ENCODE measurements around the gene CNKSR3. TPM values are rescaled to one million over a fixed set of nuclear protein-coding genes. Genes with fewer than 3 reads are reported as not detected.

Gene CNKSR3
- total RNA-seq, 2 donors from 2014 or later: 5.9 to 8.0 TPM

GRCh38 chr6:154555073-154555677 is 44.7 kb upstream of the CNKSR3 start:
- H3K4me3 Mint-ChIP-seq: no peak overlapping the region
- DNase-seq: no peak
- H3K27ac Mint-ChIP-seq: no peak overlapping the region
- H3K36me3 ChIP-seq (ENCODE audit: control insufficient read depth, insufficient read depth, low read length): no peaks in the 10 kb centered on the region
- no peaks in the 10 kb centered on the region for H3K9me3 Mint-ChIP-seq
- no peaks in the 10 kb centered on the region for H3K4me1 ChIP-seq (ENCODE audit: control insufficient read depth, insufficient read depth, low read length)
- H3K4me1 Mint-ChIP-seq: no peaks in the 10 kb centered on the region
- no peak overlapping the region for H3K4me3 ChIP-seq (ENCODE audit: low read length)
- no peak overlapping the region for H3K9ac ChIP-seq (ENCODE audit: extremely low read depth, low read length, poor library complexity, severe bottlenecking)
- H3K9me3 ChIP-seq (ENCODE audit: control insufficient read depth, low read length): no peaks in the 10 kb centered on the region
- no peak overlapping the region for H3K27ac ChIP-seq (ENCODE audit: low read depth, low read length)
- no peaks in the 10 kb centered on the region for H3K27me3 ChIP-seq (ENCODE audit: control insufficient read depth, insufficient read depth, low read length, poor library complexity, severe bottlenecking)
- WGBS, 2 experiments (ENCODE audit: insufficient coverage in 1 of 2, insufficient read length in 1 of 2): 94 to 97% methylated on average over 2 to 6 of the region's 7 CpGs
- TF ChIP-seq, protein P1, sequence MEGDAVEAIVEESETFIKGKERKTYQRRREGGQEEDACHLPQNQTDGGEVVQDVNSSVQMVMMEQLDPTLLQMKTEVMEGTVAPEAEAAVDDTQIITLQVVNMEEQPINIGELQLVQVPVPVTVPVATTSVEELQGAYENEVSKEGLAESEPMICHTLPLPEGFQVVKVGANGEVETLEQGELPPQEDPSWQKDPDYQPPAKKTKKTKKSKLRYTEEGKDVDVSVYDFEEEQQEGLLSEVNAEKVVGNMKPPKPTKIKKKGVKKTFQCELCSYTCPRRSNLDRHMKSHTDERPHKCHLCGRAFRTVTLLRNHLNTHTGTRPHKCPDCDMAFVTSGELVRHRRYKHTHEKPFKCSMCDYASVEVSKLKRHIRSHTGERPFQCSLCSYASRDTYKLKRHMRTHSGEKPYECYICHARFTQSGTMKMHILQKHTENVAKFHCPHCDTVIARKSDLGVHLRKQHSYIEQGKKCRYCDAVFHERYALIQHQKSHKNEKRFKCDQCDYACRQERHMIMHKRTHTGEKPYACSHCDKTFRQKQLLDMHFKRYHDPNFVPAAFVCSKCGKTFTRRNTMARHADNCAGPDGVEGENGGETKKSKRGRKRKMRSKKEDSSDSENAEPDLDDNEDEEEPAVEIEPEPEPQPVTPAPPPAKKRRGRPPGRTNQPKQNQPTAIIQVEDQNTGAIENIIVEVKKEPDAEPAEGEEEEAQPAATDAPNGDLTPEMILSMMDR (conservative IDR thresholded peaks at IDR 0.05): no peak
- H3K27me3 Mint-ChIP-seq (ENCODE audit: insufficient read depth): no peaks in the 10 kb centered on the region
- no peaks in the 10 kb centered on the region for H3K36me3 Mint-ChIP-seq (ENCODE audit: low read depth)

- 93 to 100% methylated on average over 2 to 6 of the region's 6 CpGs for WGBS, 2 experiments (ENCODE audit: insufficient coverage in 1 of 2, insufficient read length in 1 of 2)
- Histone ChIP-seq H3K27ac (ENCODE audit: low read depth, low read length) (no peak overlapping the region), H3K27me3 (ENCODE audit: control insufficient read depth, insufficient read depth, low read length, poor library complexity, severe bottlenecking) (no peaks in the 10 kb centered on the region), H3K4me1 (ENCODE audit: control insufficient read depth, insufficient read depth, low read length) (no peaks in the 10 kb centered on the region), H3K9me3 (ENCODE audit: control insufficient read depth, low read length) (no peaks in the 10 kb centered on the region), H3K9ac (ENCODE audit: extremely low read depth, low read length, poor library complexity, severe bottlenecking) (no peak overlapping the region), H3K36me3 (ENCODE audit: control insufficient read depth, insufficient read depth, low read length) (no peaks in the 10 kb centered on the region), H3K4me3 (ENCODE audit: low read length) (no peak overlapping the region)
- Mint-ChIP-seq H3K4me3 (no peak overlapping the region), H3K27me3 (ENCODE audit: insufficient read depth) (no peaks in the 10 kb centered on the region), H3K27ac (no peak overlapping the region), H3K36me3 (ENCODE audit: low read depth) (no peaks in the 10 kb centered on the region), H3K4me1 (no peaks in the 10 kb centered on the region), H3K9me3 (no peaks in the 10 kb centered on the region)
- no peak for DNase-seq
- TF ChIP-seq, protein P1 (conservative IDR thresholded peaks at IDR 0.05): no peak
These were observed 44.0 kb upstream of the CNKSR3 start for GRCh38 chr6:154554491-154554890.

- no peak overlapping the region for H3K4me3 Mint-ChIP-seq
- TF ChIP-seq, protein P1 (conservative IDR thresholded peaks at IDR 0.05): no peak
- no peaks in the 10 kb centered on the region for H3K4me1 ChIP-seq (ENCODE audit: control insufficient read depth, insufficient read depth, low read length)
These were observed 40.3 kb upstream of the CNKSR3 start for GRCh38 chr6:154550779-154551178.

More at GRCh38 chr6:154550779-154551178, 40.3 kb upstream of the CNKSR3 start:
- no peaks in the 10 kb centered on the region for H3K36me3 ChIP-seq (ENCODE audit: control insufficient read depth, insufficient read depth, low read length)
- Mint-ChIP-seq H3K9me3 (no peaks in the 10 kb centered on the region), H3K27me3 (ENCODE audit: insufficient read depth) (no peaks in the 10 kb centered on the region), H3K27ac (no peak overlapping the region), H3K36me3 (ENCODE audit: low read depth) (no peaks in the 10 kb centered on the region), H3K4me1 (no peaks in the 10 kb centered on the region)
- no peak overlapping the region for H3K27ac ChIP-seq (ENCODE audit: low read depth, low read length)
- H3K27me3 ChIP-seq (ENCODE audit: control insufficient read depth, insufficient read depth, low read length, poor library complexity, severe bottlenecking): no peaks in the 10 kb centered on the region
- no peaks in the 10 kb centered on the region for H3K9me3 ChIP-seq (ENCODE audit: control insufficient read depth, low read length)
- no peak overlapping the region for H3K9ac ChIP-seq (ENCODE audit: extremely low read depth, low read length, poor library complexity, severe bottlenecking)
- no peak overlapping the region for H3K4me3 ChIP-seq (ENCODE audit: low read length)
- no peak for DNase-seq

All from endodermal cell (in vitro differentiated cells).